HL-60 (cell line): ENCODE results near the gene ZNRF4.
"Not testable (repeated sequence)": the region's sequence is repeated elsewhere in the genome, so short reads cannot be mapped to it uniquely, and the experiment has no call there.

Experiments
- DNase-seq, 2 experiments: peaks; one replicate each; pipeline ENCODE4 v3.0.0-alpha.2; 2010 to 2020; ENCODE audit warnings: low read depth in 1 of 2, low spot score in 1 of 2
- H3K27ac ChIP-seq: fragments of 250-450 bp; sonication (Bioruptor Pico); replicated peaks from 2 replicates; pipeline ENCODE4 v1.5.1; 2020; ENCODE audit warnings: mild to moderate bottlenecking, moderate library complexity
- H3K27me3 ChIP-seq: fragments of 250-450 bp; sonication (Bioruptor Pico); 2 replicates; pipeline ENCODE4 v1.5.1; 2021; ENCODE audit warnings: mild to moderate bottlenecking, moderate library complexity; ENCODE audit not compliant: insufficient read depth, poor library complexity, severe bottlenecking
- H3K4me3 ChIP-seq: replicated peaks from 2 replicates; pipeline ENCODE4 v1.5.1; 2011; ENCODE audit warnings: mild to moderate bottlenecking, control low read depth, low read length; ENCODE audit not compliant: insufficient read depth
- CTCF ChIP-seq: IDR thresholded peaks from one replicate; pipeline ENCODE4 v1.5.1; 2011; ENCODE audit warnings: low read length, control low read depth, inconsistent platforms; ENCODE audit not compliant: insufficient read depth
- GABPA ChIP-seq: IDR thresholded peaks from 2 replicates; pipeline ENCODE4 v1.6.1; 2012; ENCODE audit warnings: low read depth
- POLR2AphosphoS5 ChIP-seq: IDR thresholded peaks from 2 replicates; pipeline ENCODE4 v1.6.1; 2012; ENCODE audit warnings: low read depth
- REST ChIP-seq: IDR thresholded peaks from 2 replicates; pipeline ENCODE4 v1.6.1; 2012; ENCODE audit warnings: low read depth; ENCODE audit not compliant: insufficient replicate concordance
- SPI1 ChIP-seq: IDR thresholded peaks from 2 replicates; pipeline ENCODE4 v1.6.1; 2012; ENCODE audit warnings: low read depth, mild to moderate bottlenecking, borderline replicate concordance

The ZNRF4 gene

DNA sequence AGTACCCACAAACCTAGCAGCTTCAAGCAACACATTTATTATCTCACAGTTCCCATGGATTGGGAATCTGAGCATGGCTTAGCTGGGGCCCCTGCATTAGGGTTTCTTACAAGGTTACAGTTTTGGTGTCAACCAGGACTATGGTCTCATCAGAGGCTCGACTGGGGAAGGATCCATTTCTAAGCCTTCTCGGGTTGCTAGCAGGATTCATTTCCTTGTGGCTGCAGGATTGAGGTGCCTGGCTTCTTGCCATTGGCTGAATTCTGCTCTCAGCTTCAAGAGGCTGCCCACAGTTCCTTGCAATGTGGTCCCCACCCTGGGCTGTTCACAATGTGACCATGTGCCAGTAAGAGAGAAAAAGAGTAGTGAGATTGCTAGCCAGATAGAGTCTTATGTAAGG lies 26.7 kb downstream of the ZNRF4 start:
- Histone ChIP-seq H3K27ac (no peak overlapping the region), H3K27me3 (peaks cover 17% of the 10 kb centered on the region), H3K4me3 (no peak overlapping the region)
- no peak for DNase-seq
- TF ChIP-seq REST (no peak), POLR2AphosphoS5 (no peak), SPI1 (no peak), GABPA (no peak), CTCF (no peak)

GRCh38 chr19:5484398-5485285 lies 29.4 kb downstream of the ZNRF4 start:
- no peak overlapping the region for H3K27ac ChIP-seq
- H3K4me3 ChIP-seq = no peak overlapping the region
- TF ChIP-seq SPI1 (no peak), GABPA (no peak), REST (no peak), POLR2AphosphoS5 (no peak), CTCF (no peak)
- no peak for DNase-seq
- peaks cover 2% of the 10 kb centered on the region for H3K27me3 ChIP-seq

- no peaks in the 10 kb centered on the region for H3K27me3 ChIP-seq
- no peak for DNase-seq
- H3K27ac ChIP-seq = no peak overlapping the region
These were observed 30.0 kb downstream of the ZNRF4 start for GRCh38 chr19:5485286-5485636.

GRCh38 chr19:5485658-5486057 lies 30.4 kb downstream of the ZNRF4 start:
- DNase-seq, H3K27ac ChIP-seq, H3K27me3 ChIP-seq, H3K4me3 ChIP-seq: not testable (repeated sequence)

More at GRCh38 chr19:5485286-5485636, 30.0 kb downstream of the ZNRF4 start:
- TF ChIP-seq GABPA (no peak), REST (no peak), POLR2AphosphoS5 (no peak), SPI1 (no peak)
- no peak overlapping the region for H3K4me3 ChIP-seq
